Ectodermal cell (in vitro differentiated cells): Measurements from ENCODE around the gene ZNF91.
A peak's percentile ranks its signal among the peaks of the same experiment; 100 is the strongest.
"Not testable (repeated sequence)": the region's sequence is repeated elsewhere in the genome, so short reads cannot be mapped to it uniquely, and the experiment has no call there.

ENCODE experiments used
- H3K27ac ChIP-seq: 2 replicates; pipeline ENCODE4 v1.7.0; 2013; ENCODE audit warnings: mild to moderate bottlenecking, low read depth, low read length; ENCODE audit not compliant: insufficient read depth, poor library complexity, severe bottlenecking
- H3K27me3 ChIP-seq: 2 replicates; pipeline ENCODE4 v1.7.0; 2013; ENCODE audit warnings: mild to moderate bottlenecking, low read length; ENCODE audit not compliant: insufficient read depth, control insufficient read depth, poor library complexity, severe bottlenecking
- H3K36me3 ChIP-seq: one replicate; pipeline ENCODE4 v1.7.0; 2013; ENCODE audit warnings: low read length; ENCODE audit not compliant: control insufficient read depth, insufficient read depth
- H3K4me1 ChIP-seq: one replicate; pipeline ENCODE4 v1.7.0; 2013; ENCODE audit warnings: low read length; ENCODE audit not compliant: control insufficient read depth, insufficient read depth
- H3K4me3 ChIP-seq: 2 replicates; pipeline ENCODE4 v1.7.0; 2013; ENCODE audit warnings: low read depth, low read length, control low read depth; ENCODE audit not compliant: insufficient read depth
- H3K9me3 ChIP-seq: 2 replicates; pipeline ENCODE4 v1.7.0; 2013; ENCODE audit warnings: mild to moderate bottlenecking, low read length, moderate library complexity; ENCODE audit not compliant: control insufficient read depth
- WGBS, 2 experiments: methylation state at CpG; one replicate each; pipeline ENCODE4 v1.1.7; 2013; ENCODE audit warnings: missing lambda C conversion rate in 2 of 2; 5-methylcytosine and 5-hydroxymethylcytosine counted together

ZNF91 gene

GRCh38 chr19:23401086-23401610 is 5.9 kb upstream of the ZNF91 start:
- Histone ChIP-seq H3K27ac (no peak overlapping the region), H3K4me3 (no peak overlapping the region), H3K4me1 (no peaks in the 10 kb centered on the region), H3K36me3 (peaks cover 29% of the 10 kb centered on the region), H3K27me3 (no peaks in the 10 kb centered on the region), H3K9me3 (no peaks in the 10 kb centered on the region)
- 96 to 100% methylated on average over 4 of the region's 4 CpGs for WGBS, 2 experiments

- Histone ChIP-seq H3K27ac (no peak overlapping the region), H3K9me3 (no peaks in the 10 kb centered on the region), H3K4me1 (no peaks in the 10 kb centered on the region), H3K4me3 (no peak overlapping the region), H3K36me3 (peaks cover 29% of the 10 kb centered on the region), H3K27me3 (no peaks in the 10 kb centered on the region)
- WGBS, 2 experiments: 93 to 95% methylated on average over 3 of the region's 3 CpGs
These were observed 4.2 kb upstream of the ZNF91 start for GRCh38 chr19:23399443-23399842.

- WGBS, 2 experiments: 91 to 93% methylated on average over 10 of the region's 10 CpGs
- not testable (repeated sequence) for H3K4me3 ChIP-seq, H3K27ac ChIP-seq, H3K27me3 ChIP-seq, H3K9me3 ChIP-seq, H3K4me1 ChIP-seq
- peaks cover 11% of the 10 kb centered on the region for H3K36me3 ChIP-seq
These were observed 449 bp upstream of the ZNF91 start for GRCh38 chr19:23395722-23396117.

- no peaks in the 10 kb centered on the region for H3K9me3 ChIP-seq
- H3K27me3 ChIP-seq: no peaks in the 10 kb centered on the region
- peak overlapping the region; percentile 85 for H3K4me3 ChIP-seq
- H3K4me1 ChIP-seq: peaks cover 4% of the 10 kb centered on the region
- H3K36me3 ChIP-seq: peaks cover 9% of the 10 kb centered on the region
- H3K27ac ChIP-seq: peak overlapping the region; percentile 99
- 6 to 8% methylated on average over 11 of the region's 11 CpGs for WGBS, 2 experiments
These were observed 760 bp downstream of the ZNF91 start for GRCh38 chr19:23394511-23394910.

GRCh38 chr19:23393121-23393520 is 2.1 kb downstream of the ZNF91 start:
- Histone ChIP-seq H3K9me3 (no peaks in the 10 kb centered on the region), H3K36me3 (peaks cover 15% of the 10 kb centered on the region), H3K4me1 (peaks cover 4% of the 10 kb centered on the region), H3K27me3 (no peaks in the 10 kb centered on the region), H3K4me3 (no peak overlapping the region), H3K27ac (no peak overlapping the region)
- 86 to 92% methylated on average over 1 of the region's 1 CpG for WGBS, 2 experiments

- Histone ChIP-seq H3K27me3 (no peaks in the 10 kb centered on the region), H3K27ac (no peak overlapping the region), H3K9me3 (no peaks in the 10 kb centered on the region), H3K4me3 (no peak overlapping the region), H3K36me3 (peaks cover 26% of the 10 kb centered on the region), H3K4me1 (peaks cover 4% of the 10 kb centered on the region)
These were observed 4.0 kb downstream of the ZNF91 start for GRCh38 chr19:23391236-23391635.

- H3K27ac ChIP-seq: no peak overlapping the region
- no peaks in the 10 kb centered on the region for H3K27me3 ChIP-seq
- no peaks in the 10 kb centered on the region for H3K4me1 ChIP-seq
- no peaks in the 10 kb centered on the region for H3K9me3 ChIP-seq
- H3K4me3 ChIP-seq: no peak overlapping the region
- H3K36me3 ChIP-seq: peaks cover 48% of the 10 kb centered on the region
- WGBS, 2 experiments: 95 to 97% methylated on average over 2 to 3 of the region's 4 CpGs
These were observed 9.9 kb downstream of the ZNF91 start for GRCh38 chr19:23385404-23385803.

- no peaks in the 10 kb centered on the region for H3K4me1 ChIP-seq
- peaks cover 47% of the 10 kb centered on the region for H3K36me3 ChIP-seq
- H3K27ac ChIP-seq: no peak overlapping the region
- H3K27me3 ChIP-seq: no peaks in the 10 kb centered on the region
- H3K9me3 ChIP-seq: no peaks in the 10 kb centered on the region
- WGBS, 2 experiments: 90 to 93% methylated on average over 12 of the region's 12 CpGs
- H3K4me3 ChIP-seq: no peak overlapping the region
These were observed 10.4 kb downstream of the ZNF91 start for GRCh38 chr19:23384858-23385257.

GRCh38 chr19:23384166-23384565 is 11.1 kb downstream of the ZNF91 start:
- Histone ChIP-seq H3K27me3 (no peaks in the 10 kb centered on the region), H3K4me1 (no peaks in the 10 kb centered on the region), H3K4me3 (no peak overlapping the region), H3K36me3 (peaks cover 47% of the 10 kb centered on the region), H3K9me3 (no peaks in the 10 kb centered on the region), H3K27ac (no peak overlapping the region)
- WGBS, 2 experiments: 94 to 96% methylated on average over 12 of the region's 12 CpGs

GRCh38 chr19:23382955-23383354 is 12.3 kb downstream of the ZNF91 start:
- H3K4me1 ChIP-seq: no peaks in the 10 kb centered on the region
- H3K27ac ChIP-seq: no peak overlapping the region
- no peaks in the 10 kb centered on the region for H3K9me3 ChIP-seq
- peaks cover 45% of the 10 kb centered on the region for H3K36me3 ChIP-seq
- H3K4me3 ChIP-seq: no peak overlapping the region
- no peaks in the 10 kb centered on the region for H3K27me3 ChIP-seq

GRCh38 chr19:23381114-23381513 is 14.2 kb downstream of the ZNF91 start:
- H3K27me3 ChIP-seq: no peaks in the 10 kb centered on the region
- H3K4me1 ChIP-seq: no peaks in the 10 kb centered on the region
- H3K4me3 ChIP-seq: no peak overlapping the region
- H3K27ac ChIP-seq: no peak overlapping the region
- H3K36me3 ChIP-seq: peaks cover 39% of the 10 kb centered on the region
- H3K9me3 ChIP-seq: no peaks in the 10 kb centered on the region
